IMR-90 (cell line): Measurements from ENCODE around the gene EIF1AD. TPM values are rescaled to one million over a fixed set of nuclear protein-coding genes. Genes with fewer than 3 reads are reported as not detected.
A peak's percentile ranks its signal among the peaks of the same experiment; 100 is the strongest.

ENCODE experiments used
- ATAC-seq: fragments of 200-7000 bp; cut with Tn5 transposase; 2 replicates; pipeline ENCODE4 v1.9.1; 2020; ENCODE audit warnings: low read depth, mild to moderate bottlenecking, moderate library complexity
- BruUV-seq: library from RNA; stranded (reverse); fragments of 400-500 nt; replicated peaks from 2 replicates; lab custom pipeline; 2021; lab: Mats Ljungman, UMichigan
- CTCF ChIA-PET: fragments of 300-600 bp; formaldehyde crosslinking; extraction: SDS; loops from one replicate; lab custom pipeline; 2021; ENCODE audit warnings: antibody characterized with exemption; lab: Yijun Ruan, JAX
- POLR2A ChIA-PET: fragments of 300-600 bp; sonication (Branson Sonifier 250); formaldehyde crosslinking; loops from one replicate; lab custom pipeline; 2022; ENCODE audit warnings: antibody characterized with exemption; ENCODE audit not compliant: unreplicated experiment; lab: Charles Lee
- DNase-seq: peaks from one replicate; pipeline ENCODE4 v3.0.0; 2013
- H2AFZ ChIP-seq: replicated peaks from 2 replicates; pipeline ENCODE3; 2013; ENCODE audit warnings: low read length, mild to moderate bottlenecking; ENCODE audit not compliant: poor library complexity
- H2AK5ac ChIP-seq: 2 replicates; pipeline ENCODE4 v1.6.1; 2013; ENCODE audit warnings: low read depth, low read length, inconsistent platforms
- H2AK9ac ChIP-seq: replicated peaks from 2 replicates; pipeline ENCODE3; 2013; ENCODE audit warnings: mild to moderate bottlenecking, low read depth, low read length, moderate library complexity; ENCODE audit not compliant: poor library complexity
- H2BK120ac ChIP-seq: 2 replicates; pipeline ENCODE4 v1.6.1; 2013; ENCODE audit warnings: low read depth, low read length, inconsistent platforms
- H2BK15ac ChIP-seq: 3 replicates; pipeline ENCODE4 v1.6.1; 2013; ENCODE audit warnings: low read depth, low read length, inconsistent platforms
- H2BK20ac ChIP-seq: 2 replicates; pipeline ENCODE4 v1.6.1; 2013; ENCODE audit warnings: low read depth, mild to moderate bottlenecking, inconsistent platforms, low read length, moderate library complexity
- H2BK5ac ChIP-seq: 2 replicates; pipeline ENCODE4 v1.6.1; 2013; ENCODE audit warnings: mild to moderate bottlenecking, low read depth, low read length, inconsistent platforms; ENCODE audit not compliant: poor library complexity, severe bottlenecking
- H3K14ac ChIP-seq: replicated peaks from 2 replicates; pipeline ENCODE4 v1.6.1; 2013; ENCODE audit warnings: low read depth, low read length, inconsistent platforms
- H3K18ac ChIP-seq: 2 replicates; pipeline ENCODE4 v1.6.1; 2013; ENCODE audit warnings: low read depth, low read length, control low read depth
- H3K23ac ChIP-seq: 2 replicates; pipeline ENCODE4 v1.6.1; 2013; ENCODE audit warnings: low read depth, low read length, inconsistent platforms
- H3K27ac ChIP-seq: 2 replicates; pipeline ENCODE4 v1.5.1; 2013; ENCODE audit warnings: mild to moderate bottlenecking, control low read depth, low read length; ENCODE audit not compliant: insufficient read depth
- H3K27me3 ChIP-seq: 2 replicates; pipeline ENCODE4 v1.6.1; 2013; ENCODE audit warnings: low read length; ENCODE audit not compliant: control insufficient read depth, insufficient read depth
- H3K36me3 ChIP-seq: 2 replicates; pipeline ENCODE4 v1.6.1; 2013; ENCODE audit warnings: low read length, mixed read lengths; ENCODE audit not compliant: control insufficient read depth, insufficient read depth
- H3K4ac ChIP-seq: 2 replicates; pipeline ENCODE4 v1.6.1; 2013; ENCODE audit warnings: low read depth, low read length, inconsistent platforms
- H3K4me1 ChIP-seq: 2 replicates; pipeline ENCODE4 v1.6.1; 2013; ENCODE audit warnings: low read length, mixed read lengths; ENCODE audit not compliant: control insufficient read depth, insufficient read depth
- H3K4me2 ChIP-seq: 2 replicates; pipeline ENCODE4 v1.6.1; 2013; ENCODE audit warnings: low read depth, mild to moderate bottlenecking, control low read depth, low read length, moderate library complexity
- H3K4me3 ChIP-seq: 2 replicates; pipeline ENCODE4 v1.5.1; 2013; ENCODE audit warnings: low read depth, mild to moderate bottlenecking, control low read depth, low read length, moderate library complexity; ENCODE audit not compliant: insufficient read depth
- H3K56ac ChIP-seq: 2 replicates; pipeline ENCODE4 v1.6.1; 2013; ENCODE audit warnings: low read length, inconsistent platforms; ENCODE audit not compliant: insufficient read depth; ENCODE audit errors: extremely low read depth
- H3K79me1 ChIP-seq, 2 experiments: 2 replicates each; pipeline ENCODE4 v1.6.1; 2013; ENCODE audit warnings: low read length in 2 of 2, inconsistent platforms in 1 of 2, low read depth in 1 of 2
- H3K9ac ChIP-seq: 2 replicates; pipeline ENCODE4 v1.6.1; 2013; ENCODE audit warnings: low read depth, low read length, control low read depth
- H3K9me1 ChIP-seq: 2 replicates; pipeline ENCODE4 v1.6.1; 2013; ENCODE audit warnings: low read length, inconsistent platforms; ENCODE audit not compliant: insufficient read depth
- H3K9me3 ChIP-seq: 2 replicates; pipeline ENCODE4 v1.6.1; 2013; ENCODE audit warnings: low read length; ENCODE audit not compliant: control insufficient read depth, insufficient read depth
- H4K20me1 ChIP-seq: 2 replicates; pipeline ENCODE4 v1.6.1; 2013; ENCODE audit warnings: low read length, inconsistent platforms; ENCODE audit not compliant: insufficient read depth
- H4K5ac ChIP-seq: 2 replicates; pipeline ENCODE4 v1.6.1; 2013; ENCODE audit warnings: mild to moderate bottlenecking, low read depth, low read length, control low read depth
- H4K8ac ChIP-seq, 2 experiments: 2 replicates each; pipeline ENCODE4 v1.6.1; 2013; ENCODE audit warnings: low read depth in 2 of 2, low read length in 2 of 2, control low read depth in 1 of 2, inconsistent platforms in 1 of 2
- H4K91ac ChIP-seq: 2 replicates; pipeline ENCODE4 v1.6.1; 2013; ENCODE audit warnings: low read depth, low read length, inconsistent platforms; ENCODE audit not compliant: insufficient read depth
- ELK1 ChIP-seq: fragments of 150-350 bp; IDR thresholded peaks from 2 replicates; pipeline ENCODE4 v1.6.1; 2016; ENCODE audit warnings: low read depth, mild to moderate bottlenecking, low read length, moderate library complexity, borderline replicate concordance
- MXI1 ChIP-seq: IDR thresholded peaks from 2 replicates; pipeline ENCODE4 v1.6.1; 2012; ENCODE audit warnings: low read depth, mild to moderate bottlenecking, low read length, moderate library complexity, borderline replicate concordance
- POLR2A ChIP-seq: IDR thresholded peaks from 2 replicates; pipeline ENCODE4 v1.6.1; 2012; ENCODE audit warnings: mild to moderate bottlenecking, low read depth, low read length
- RAD21 ChIP-seq: IDR thresholded peaks from 2 replicates; pipeline ENCODE4 v1.6.1; 2012; ENCODE audit warnings: low read length, improper control_type of control experiment
- RCOR1 ChIP-seq: IDR thresholded peaks from 2 replicates; pipeline ENCODE4 v1.6.1; 2012; ENCODE audit warnings: mild to moderate bottlenecking, low read length, improper control_type of control experiment; ENCODE audit not compliant: insufficient replicate concordance
- SMC3 ChIP-seq: fragments of 150-350 bp; IDR thresholded peaks from 2 replicates; pipeline ENCODE4 v1.6.1; 2016; ENCODE audit warnings: low read depth, mild to moderate bottlenecking, antibody characterized with exemption, low read length, moderate library complexity
- USF2 ChIP-seq: fragments of 150-350 bp; IDR thresholded peaks from 2 replicates; pipeline ENCODE4 v1.6.1; 2017; ENCODE audit warnings: mild to moderate bottlenecking, antibody characterized with exemption, low read length, low read depth
- WGBS, 2 experiments: methylation state at CpG; one replicate each; pipeline versions ENCODE4 v1.1.5 to v1.1.7; 2013; ENCODE audit warnings: missing lambda C conversion rate in 2 of 2; ENCODE audit not compliant: insufficient read length in 1 of 2; ENCODE audit errors: extremely low coverage in 2 of 2; 5-methylcytosine and 5-hydroxymethylcytosine counted together
- dilution Hi-C: fragments of 300-500 bp; cut with HindIII; formaldehyde crosslinking; loops from one replicate; pipeline ENCODE4 v1.14.3; 2018; ENCODE audit warnings: low sequenced_read_pairs; ENCODE audit not compliant: unreplicated experiment
- in situ Hi-C: fragments of 300-500 bp; cut with MboI; formaldehyde crosslinking; loops from 3 replicates; pipeline ENCODE4 v1.14.3; 2019; ENCODE audit warnings: low sequenced_read_pairs, inconsistent platforms, mixed read lengths
- intact Hi-C: fragments of 100-400 bp; cut with micrococcal nuclease; formaldehyde crosslinking; loops from 2 replicates; pipeline ENCODE4 v1.10.0; 2022
- polyA plus RNA-seq, 3 experiments: library from polyadenylated mRNA; depleted of rRNA; stranded (reverse); fragments of >200 nt; gene quantifications; 2 replicates each; pipeline ENCODE4 v1.2.3, GENCODE V29; 2012; ENCODE audit warnings: low replicate concordance in 1 of 3
- total RNA-seq: library from RNA; depleted of rRNA; stranded (reverse); fragments of >200 nt; gene quantifications from 2 replicates; pipeline ENCODE4 v1.2.3, GENCODE V29; 2012

Gene EIF1AD
- total and polyA plus RNA-seq, 2 of the 4 experiments (the other 2 are of a cell fraction) = 32.5 to 62.6 TPM

DNA sequence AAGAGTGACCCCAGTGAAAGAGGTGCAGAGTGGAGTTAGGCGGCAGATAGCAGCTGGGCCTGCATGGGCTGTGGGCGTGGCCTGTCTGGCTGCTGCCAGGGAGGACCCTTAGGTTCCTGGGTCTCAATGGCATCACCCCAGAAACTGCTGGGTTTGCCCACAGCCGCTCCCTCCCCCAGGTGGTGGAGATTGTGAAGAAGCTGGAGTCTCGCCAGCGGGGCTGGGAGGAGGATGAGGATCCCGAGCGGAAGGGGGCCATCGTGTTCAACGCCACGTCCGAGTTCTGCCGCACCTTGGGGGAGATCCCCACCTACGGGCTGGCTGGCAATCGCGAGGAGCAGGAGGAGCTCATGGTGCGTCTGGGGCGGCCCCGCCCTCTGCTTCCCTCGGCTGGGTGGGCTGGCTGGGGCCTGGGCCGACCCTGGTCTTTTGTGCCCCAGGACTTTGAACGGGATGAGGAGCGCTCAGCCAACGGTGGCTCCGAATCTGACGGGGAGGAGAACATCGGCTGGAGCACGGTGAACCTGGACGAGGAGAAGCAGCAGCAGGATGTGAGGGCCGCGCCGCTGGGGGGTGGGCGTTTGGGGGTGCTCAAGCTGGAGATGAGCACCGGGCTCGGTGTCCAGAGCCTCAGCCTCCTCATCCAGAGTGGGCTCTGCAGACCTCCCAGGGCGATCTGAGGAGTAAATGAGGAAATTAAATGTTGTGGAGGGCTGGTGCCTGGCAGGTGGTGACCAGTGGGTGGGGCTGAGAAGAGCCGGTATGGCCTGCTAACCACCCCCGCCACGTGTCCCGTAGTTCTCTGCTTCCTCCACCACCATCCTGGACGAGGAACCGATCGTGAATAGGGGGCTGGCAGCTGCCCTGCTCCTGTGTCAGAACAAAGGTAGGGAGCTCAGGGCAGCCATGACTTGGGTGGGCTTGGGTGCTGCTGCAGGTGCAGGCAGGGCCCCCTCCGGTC is 25.5 kb downstream of the EIF1AD start (continued):
- TF ChIP-seq ELK1 = no peak

DNA sequence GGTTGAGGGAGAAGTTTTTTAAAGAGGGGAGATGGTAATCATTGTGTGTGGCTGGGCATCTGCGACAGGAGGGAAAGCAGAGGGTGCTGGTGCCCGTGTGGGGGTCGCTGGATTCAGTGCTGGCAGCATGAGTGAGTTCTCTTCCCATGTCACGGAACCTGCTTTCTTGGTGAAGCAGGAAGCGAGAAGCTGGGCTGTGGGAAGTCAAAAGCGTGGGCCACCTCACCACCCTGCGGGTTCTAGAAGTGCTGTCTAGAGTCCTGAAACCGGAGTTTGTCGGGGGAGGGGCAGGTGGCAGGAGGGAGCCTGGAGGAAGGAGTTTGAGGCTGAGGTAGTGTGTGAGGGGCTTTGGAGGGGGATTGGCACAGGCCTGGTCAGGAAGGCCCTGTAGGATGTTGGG is 26.2 kb downstream of the EIF1AD start:
- Histone ChIP-seq H4K8ac (no peak overlapping the region), H3K23ac (no peak overlapping the region), H2BK5ac (no peak overlapping the region), H3K36me3 (peaks cover 40% of the 10 kb centered on the region), H3K14ac (no peak overlapping the region), H2BK20ac (no peak overlapping the region), H3K56ac (no peak overlapping the region), H2AFZ (no peak overlapping the region), H2BK15ac (no peak overlapping the region), H3K4me3 (no peak overlapping the region), H3K79me1 (peaks cover 0 to 20% of the 10 kb centered on the region in 2 experiments; a peak in 2 of 4 replicates), H4K91ac (no peak overlapping the region), H3K4me1 (0 out of 2 replicates have a peak, but pooled peaks cover 2% of the 10 kb centered on the region), H3K18ac (no peak overlapping the region), H3K27me3 (no peaks in the 10 kb centered on the region), H3K4ac (no peak overlapping the region), H4K5ac (no peak overlapping the region), H3K9me3 (no peaks in the 10 kb centered on the region), H3K9ac (no peak overlapping the region), H3K9me1 (no peaks in the 10 kb centered on the region), H3K4me2 (no peak overlapping the region), H2AK5ac (peak overlapping the region; percentile 28; the same call in 1 of the 2 replicates), H2BK120ac (no peak overlapping the region), H4K20me1 (no peaks in the 10 kb centered on the region), H3K27ac (no peak overlapping the region), H2AK9ac (peak overlapping the region; percentile 11)
- in situ Hi-C loops = no loop called here
- TF ChIP-seq RAD21 = no peak
- TF ChIP-seq SMC3 = no peak
- no peak for TF ChIP-seq ELK1
- TF ChIP-seq USF2 = no peak
- TF ChIP-seq MXI1 = no peak
- TF ChIP-seq RCOR1 = no peak
- no peak for TF ChIP-seq POLR2A
- no TSS peak for BruUV-seq
- CTCF ChIA-PET = interaction anchor here (0.7 kb wide), 1 partner anchor 1607 kb away, joined by 4 read pairs; no protein-coding TSS in a partner anchor
- dilution Hi-C loops = no loop called here
- POLR2A ChIA-PET = no interaction called here
- DNase-seq = no peak
- ATAC-seq = no peak
- intact Hi-C loops = no loop called here
- WGBS, 2 experiments = 96% methylated on average over 9 of the region's 9 CpGs; no CpG with 5 or more reads in 1 of the 2 experiments
